Stimulated activated CD4-positive, alpha-beta T cell treated with anti-CD3 and anti-CD28 coated beads, Interleukin-4, amount 100 ng/mL, for 4 hours (primary cell): ENCODE results near the gene STH.
"Not testable (repeated sequence)": the region's sequence is repeated elsewhere in the genome, so short reads cannot be mapped to it uniquely, and the experiment has no call there.

Experiments used
- DNase-seq, 2 experiments: peaks; one replicate each; pipeline ENCODE4 v3.0.0-alpha.2; 2020

STH gene

GRCh38 chr17:45987706-45988105 is 11.3 kb upstream of the STH start:
- DNase-seq: no peak

DNA sequence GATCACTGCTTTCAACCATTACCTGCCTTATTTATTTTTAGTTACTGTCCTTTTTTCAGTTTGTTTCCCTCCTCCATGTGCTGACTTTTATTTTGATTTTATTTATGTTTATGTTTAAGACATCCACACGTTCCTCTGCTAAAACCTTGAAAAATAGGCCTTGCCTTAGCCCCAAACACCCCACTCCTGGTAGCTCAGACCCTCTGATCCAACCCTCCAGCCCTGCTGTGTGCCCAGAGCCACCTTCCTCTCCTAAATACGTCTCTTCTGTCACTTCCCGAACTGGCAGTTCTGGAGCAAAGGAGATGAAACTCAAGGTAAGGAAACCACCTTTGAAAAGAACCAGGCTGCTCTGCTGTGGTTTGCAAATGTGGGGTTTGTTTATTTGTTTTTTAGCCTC is 9.3 kb upstream of the STH start:
- no peak for DNase-seq

- no peak for DNase-seq
Observed at GRCh38 chr17:45990886-45991285, 8.2 kb upstream of the STH start.

GRCh38 chr17:45991341-45991740 is 7.7 kb upstream of the STH start:
- no peak for DNase-seq

DNA sequence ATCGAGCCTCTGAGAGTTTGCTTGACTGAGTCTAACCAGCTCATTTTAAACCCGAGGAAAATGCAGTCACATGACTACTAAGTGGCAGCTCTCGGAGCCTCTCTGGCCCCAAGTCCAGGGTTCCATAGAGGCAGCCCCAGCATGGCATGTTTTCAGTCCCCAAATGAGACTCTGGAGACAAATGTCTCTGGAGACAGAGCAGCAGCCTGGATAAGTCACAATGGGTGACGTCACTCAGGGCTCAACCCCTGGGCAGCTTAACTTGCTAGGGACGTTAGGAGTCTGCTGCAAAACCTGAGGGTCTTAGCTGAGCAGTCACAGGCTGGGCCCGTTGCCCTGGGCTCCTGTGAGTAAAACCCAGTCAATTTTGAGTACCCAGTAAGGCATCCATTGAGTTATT is 6.9 kb upstream of the STH start:
- no peak for DNase-seq

DNA sequence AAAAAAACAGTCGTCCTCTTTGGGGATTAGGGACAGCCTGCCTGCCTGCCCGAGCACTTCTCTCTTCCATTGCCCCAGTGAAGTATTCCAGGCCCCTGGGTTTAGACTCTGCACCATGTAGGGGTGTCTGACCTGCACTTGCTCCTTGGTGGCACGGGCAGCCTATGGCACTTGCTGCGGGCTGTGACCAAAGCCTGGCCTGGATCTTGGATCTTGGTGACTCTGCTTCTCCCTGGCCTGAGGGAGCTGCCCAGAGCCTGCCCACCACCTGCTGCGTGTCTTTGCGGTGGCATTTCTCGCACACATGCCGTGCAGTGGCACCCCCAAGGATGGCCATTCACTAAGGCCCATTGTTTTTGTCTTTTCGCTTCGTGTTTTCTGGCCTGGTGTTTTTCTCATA is 6.1 kb upstream of the STH start:
- no peak for DNase-seq

GRCh38 chr17:45993962-45994627 is 5.0 kb upstream of the STH start:
- DNase-seq: no peak

DNA sequence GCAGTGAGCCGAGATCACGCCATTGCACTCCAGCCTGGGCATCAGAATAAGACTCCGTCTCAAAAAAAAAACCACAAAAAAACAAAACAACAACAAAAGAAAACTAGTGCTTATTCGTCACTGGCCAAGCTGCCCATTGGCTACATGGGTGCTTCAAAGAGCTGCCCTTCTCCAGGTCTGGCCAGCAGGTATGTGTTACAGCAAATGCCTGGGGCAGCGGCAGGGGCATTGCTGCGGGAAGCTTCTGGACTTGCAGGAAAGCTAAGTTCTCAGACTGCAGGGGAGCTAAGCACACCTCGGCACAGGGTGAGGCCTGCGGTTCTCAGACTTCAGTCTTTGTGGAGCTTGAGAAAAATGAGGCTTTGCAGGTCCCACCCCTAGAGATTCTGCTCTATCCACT is 4.1 kb upstream of the STH start:
- DNase-seq: no peak

DNA sequence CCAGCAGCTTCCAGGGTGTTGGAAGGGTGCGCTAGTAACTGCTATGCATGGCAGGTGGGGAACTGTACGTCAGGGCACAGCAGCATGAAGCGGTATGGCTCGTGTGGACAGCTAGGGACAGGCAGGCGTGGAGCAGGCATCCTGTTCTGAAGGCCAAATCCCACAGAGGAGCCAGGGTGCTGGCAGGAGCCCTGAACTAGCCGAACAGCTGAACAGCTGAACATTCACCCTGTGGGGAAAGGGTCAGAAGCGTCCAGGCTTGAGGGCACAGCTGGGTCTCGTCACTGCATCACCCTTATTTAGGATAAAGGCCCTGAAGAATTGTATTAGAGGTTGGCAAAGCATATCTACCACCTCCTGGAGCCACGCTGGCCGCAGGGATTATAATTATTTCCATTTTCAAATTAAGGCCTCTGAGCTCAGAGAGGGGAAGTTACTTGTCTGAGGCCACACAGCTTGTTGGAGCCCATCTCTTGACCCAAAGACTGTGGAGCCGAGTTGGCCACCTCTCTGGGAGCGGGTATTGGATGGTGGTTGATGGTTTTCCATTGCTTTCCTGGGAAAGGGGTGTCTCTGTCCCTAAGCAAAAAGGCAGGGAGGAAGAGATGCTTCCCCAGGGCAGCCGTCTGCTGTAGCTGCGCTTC is 3.3 kb upstream of the STH start:
- no peak for DNase-seq

DNA sequence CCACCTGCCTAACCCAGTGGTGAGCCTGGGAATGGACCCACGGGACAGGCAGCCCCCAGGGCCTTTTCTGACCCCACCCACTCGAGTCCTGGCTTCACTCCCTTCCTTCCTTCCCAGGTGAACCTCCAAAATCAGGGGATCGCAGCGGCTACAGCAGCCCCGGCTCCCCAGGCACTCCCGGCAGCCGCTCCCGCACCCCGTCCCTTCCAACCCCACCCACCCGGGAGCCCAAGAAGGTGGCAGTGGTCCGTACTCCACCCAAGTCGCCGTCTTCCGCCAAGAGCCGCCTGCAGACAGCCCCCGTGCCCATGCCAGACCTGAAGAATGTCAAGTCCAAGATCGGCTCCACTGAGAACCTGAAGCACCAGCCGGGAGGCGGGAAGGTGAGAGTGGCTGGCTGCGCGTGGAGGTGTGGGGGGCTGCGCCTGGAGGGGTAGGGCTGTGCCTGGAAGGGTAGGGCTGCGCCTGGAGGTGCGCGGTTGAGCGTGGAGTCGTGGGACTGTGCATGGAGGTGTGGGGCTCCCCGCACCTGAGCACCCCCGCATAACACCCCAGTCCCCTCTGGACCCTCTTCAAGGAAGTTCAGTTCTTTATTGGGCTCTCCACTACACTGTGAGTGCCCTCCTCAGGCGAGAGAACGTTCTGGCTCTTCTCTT is 2.6 kb upstream of the STH start:
- DNase-seq: no peak

DNA sequence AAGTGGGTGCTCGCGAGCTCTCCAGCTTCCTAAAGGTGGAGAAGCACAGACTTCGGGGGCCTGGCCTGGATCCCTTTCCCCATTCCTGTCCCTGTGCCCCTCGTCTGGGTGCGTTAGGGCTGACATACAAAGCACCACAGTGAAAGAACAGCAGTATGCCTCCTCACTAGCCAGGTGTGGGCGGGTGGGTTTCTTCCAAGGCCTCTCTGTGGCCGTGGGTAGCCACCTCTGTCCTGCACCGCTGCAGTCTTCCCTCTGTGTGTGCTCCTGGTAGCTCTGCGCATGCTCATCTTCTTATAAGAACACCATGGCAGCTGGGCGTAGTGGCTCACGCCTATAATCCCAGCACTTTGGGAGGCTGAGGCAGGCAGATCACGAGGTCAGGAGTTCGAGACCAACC is 1.9 kb upstream of the STH start:
- DNase-seq: no peak

- DNase-seq: no peak
Observed at GRCh38 chr17:45997624-45998023, 1.4 kb upstream of the STH start.

- DNase-seq: no peak
Observed at GRCh38 chr17:45999900-46000290, 845 bp downstream of the STH start.

GRCh38 chr17:46000292-46000691 is 1.2 kb downstream of the STH start:
- DNase-seq: no peak

- DNase-seq: no peak
Observed at GRCh38 chr17:46000757-46001156, 1.7 kb downstream of the STH start.

GRCh38 chr17:46001390-46002310 is 2.6 kb downstream of the STH start:
- no peak for DNase-seq

DNA sequence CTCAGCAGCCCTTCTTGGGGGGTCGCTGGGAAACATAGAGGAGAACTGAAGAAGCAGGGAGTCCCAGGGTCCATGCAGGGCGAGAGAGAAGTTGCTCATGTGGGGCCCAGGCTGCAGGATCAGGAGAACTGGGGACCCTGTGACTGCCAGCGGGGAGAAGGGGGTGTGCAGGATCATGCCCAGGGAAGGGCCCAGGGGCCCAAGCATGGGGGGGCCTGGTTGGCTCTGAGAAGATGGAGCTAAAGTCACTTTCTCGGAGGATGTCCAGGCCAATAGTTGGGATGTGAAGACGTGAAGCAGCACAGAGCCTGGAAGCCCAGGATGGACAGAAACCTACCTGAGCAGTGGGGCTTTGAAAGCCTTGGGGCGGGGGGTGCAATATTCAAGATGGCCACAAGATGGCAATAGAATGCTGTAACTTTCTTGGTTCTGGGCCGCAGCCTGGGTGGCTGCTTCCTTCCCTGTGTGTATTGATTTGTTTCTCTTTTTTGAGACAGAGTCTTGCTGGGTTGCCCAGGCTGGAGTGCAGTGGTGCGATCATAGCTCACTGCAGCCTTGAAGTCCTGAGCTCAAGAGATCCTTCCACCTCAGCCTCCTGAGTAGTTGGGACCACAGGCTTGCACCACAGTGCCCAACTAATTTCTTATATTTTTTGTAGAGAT is 3.4 kb downstream of the STH start:
- DNase-seq: peak; percentile 54 to 61

- DNase-seq: no peak
Observed at GRCh38 chr17:46002973-46003316, 3.9 kb downstream of the STH start.

DNA sequence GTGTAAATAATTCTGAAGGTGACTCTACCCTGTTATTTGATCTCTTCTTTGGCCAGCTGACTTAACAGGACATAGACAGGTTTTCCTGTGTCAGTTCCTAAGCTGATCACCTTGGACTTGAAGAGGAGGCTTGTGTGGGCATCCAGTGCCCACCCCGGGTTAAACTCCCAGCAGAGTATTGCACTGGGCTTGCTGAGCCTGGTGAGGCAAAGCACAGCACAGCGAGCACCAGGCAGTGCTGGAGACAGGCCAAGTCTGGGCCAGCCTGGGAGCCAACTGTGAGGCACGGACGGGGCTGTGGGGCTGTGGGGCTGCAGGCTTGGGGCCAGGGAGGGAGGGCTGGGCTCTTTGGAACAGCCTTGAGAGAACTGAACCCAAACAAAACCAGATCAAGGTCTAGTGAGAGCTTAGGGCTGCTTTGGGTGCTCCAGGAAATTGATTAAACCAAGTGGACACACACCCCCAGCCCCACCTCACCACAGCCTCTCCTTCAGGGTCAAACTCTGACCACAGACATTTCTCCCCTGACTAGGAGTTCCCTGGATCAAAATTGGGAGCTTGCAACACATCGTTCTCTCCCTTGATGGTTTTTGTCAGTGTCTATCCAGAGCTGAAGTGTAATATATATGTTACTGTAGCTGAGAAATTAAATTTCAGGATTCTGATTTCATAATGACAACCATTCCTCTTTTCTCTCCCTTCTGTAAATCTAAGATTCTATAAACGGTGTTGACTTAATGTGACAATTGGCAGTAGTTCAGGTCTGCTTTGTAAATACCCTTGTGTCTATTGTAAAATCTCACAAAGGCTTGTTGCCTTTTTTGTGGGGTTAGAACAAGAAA is 5.1 kb downstream of the STH start:
- DNase-seq: no peak

GRCh38 chr17:46006082-46006481 is 7.0 kb downstream of the STH start:
- DNase-seq: not testable (repeated sequence)

DNA sequence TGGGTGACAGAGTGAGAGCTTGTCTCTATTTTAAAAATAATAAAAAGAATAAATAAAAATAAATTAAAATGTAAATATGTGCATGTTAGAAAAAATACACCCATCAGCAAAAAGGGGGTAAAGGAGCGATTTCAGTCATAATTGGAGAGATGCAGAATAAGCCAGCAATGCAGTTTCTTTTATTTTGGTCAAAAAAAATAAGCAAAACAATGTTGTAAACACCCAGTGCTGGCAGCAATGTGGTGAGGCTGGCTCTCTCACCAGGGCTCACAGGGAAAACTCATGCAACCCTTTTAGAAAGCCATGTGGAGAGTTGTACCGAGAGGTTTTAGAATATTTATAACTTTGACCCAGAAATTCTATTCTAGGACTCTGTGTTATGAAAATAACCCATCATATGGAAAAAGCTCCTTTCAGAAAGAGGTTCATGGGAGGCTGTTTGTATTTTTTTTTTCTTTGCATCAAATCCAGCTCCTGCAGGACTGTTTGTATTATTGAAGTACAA is 8.5 kb downstream of the STH start:
- no peak for DNase-seq

DNA sequence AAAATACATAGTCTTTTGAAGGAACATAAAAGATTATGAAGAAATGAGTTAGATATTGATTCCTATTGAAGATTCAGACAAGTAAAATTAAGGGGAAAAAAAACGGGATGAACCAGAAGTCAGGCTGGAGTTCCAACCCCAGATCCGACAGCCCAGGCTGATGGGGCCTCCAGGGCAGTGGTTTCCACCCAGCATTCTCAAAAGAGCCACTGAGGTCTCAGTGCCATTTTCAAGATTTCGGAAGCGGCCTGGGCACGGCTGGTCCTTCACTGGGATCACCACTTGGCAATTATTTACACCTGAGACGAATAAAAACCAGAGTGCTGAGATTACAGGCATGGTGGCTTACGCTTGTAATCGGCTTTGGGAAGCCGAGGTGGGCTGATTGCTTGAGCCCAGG is 9.5 kb downstream of the STH start:
- no peak for DNase-seq
